EH (cell line): Measurements from ENCODE around the gene ISG20L2.

Source experiments
- DNase-seq: peaks from one replicate; pipeline ENCODE4 v3.0.0-alpha.2; 2015; ENCODE audit warnings: low read depth

ISG20L2 gene

GRCh38 chr1:156706657-156707416 lies 21.7 kb downstream of the ISG20L2 start:
- DNase-seq = peak; percentile 84

GRCh38 chr1:156705918-156706656 lies 22.5 kb downstream of the ISG20L2 start:
- peak; percentile 61 for DNase-seq

GRCh38 chr1:156705321-156705917 lies 23.1 kb downstream of the ISG20L2 start, which contains the start of gene CRABP2:
CRABP2 (minus strand) TSS chr1:156705583; CDS start chr1:156705446, 137 bp downstream.
- DNase-seq = peak; percentile 43

- DNase-seq = peak; percentile 74
Observed at GRCh38 chr1:156704930-156705320, 23.6 kb downstream of the ISG20L2 start.

GRCh38 chr1:156704166-156704711 lies 24.3 kb downstream of the ISG20L2 start:
- DNase-seq = no peak

GRCh38 chr1:156703741-156704140 lies 24.8 kb downstream of the ISG20L2 start:
- DNase-seq = no peak

- no peak for DNase-seq
Observed at GRCh38 chr1:156703336-156703735, 25.2 kb downstream of the ISG20L2 start.

GRCh38 chr1:156700736-156701531 lies 27.6 kb downstream of the ISG20L2 start:
- no peak for DNase-seq

GRCh38 chr1:156698995-156699394 lies 29.6 kb downstream of the ISG20L2 start:
- no peak for DNase-seq

GRCh38 chr1:156697481-156697880 lies 31.1 kb downstream of the ISG20L2 start:
- no peak for DNase-seq

GRCh38 chr1:156696755-156697154 lies 31.8 kb downstream of the ISG20L2 start:
- DNase-seq = no peak

GRCh38 chr1:156694690-156694962 lies 33.9 kb downstream of the ISG20L2 start:
- DNase-seq = no peak

- peak; percentile 27 for DNase-seq
Observed at GRCh38 chr1:156693848-156694689, 34.5 kb downstream of the ISG20L2 start.

GRCh38 chr1:156692925-156693847 lies 35.4 kb downstream of the ISG20L2 start:
- DNase-seq = no peak

- no peak for DNase-seq
Observed at GRCh38 chr1:156692441-156692924, 36.1 kb downstream of the ISG20L2 start.

GRCh38 chr1:156691665-156692440 lies 36.7 kb downstream of the ISG20L2 start:
- peak; percentile 39 for DNase-seq

GRCh38 chr1:156691191-156691590 lies 37.4 kb downstream of the ISG20L2 start:
- no peak for DNase-seq

- no peak for DNase-seq
Observed at GRCh38 chr1:156690675-156691036, 37.9 kb downstream of the ISG20L2 start.
